H1 (cell line): Measurements from ENCODE around the gene MYCBP2. TPM values are rescaled to one million over a fixed set of nuclear protein-coding genes. Genes with fewer than 3 reads are reported as not detected.

ENCODE experiments used
- CTCF ChIA-PET: fragments of 300-600 bp; sonication (Branson Sonifier 250); formaldehyde crosslinking; loops from one replicate; lab custom pipeline; 2021; ENCODE audit not compliant: partially characterized antibody; lab: Charles Lee
- POLR2A ChIA-PET: fragments of 300-600 bp; sonication (Branson Sonifier 250); formaldehyde crosslinking; loops from one replicate; lab custom pipeline; 2021; ENCODE audit warnings: inconsistent platforms; ENCODE audit not compliant: partially characterized antibody; lab: Charles Lee
- DNase-seq, 2 experiments: peaks; one replicate each; pipeline versions ENCODE4 v3.0.0 to v3.0.0-alpha.2; 2010 to 2022; ENCODE audit warnings: low spot score in 2 of 2, low read depth in 1 of 2, mixed read lengths in 1 of 2
- FAIRE-seq: peaks from 2 replicates; lab custom pipeline; 2011; peaks lifted over from hg19 to GRCh38; lab: Jason Lieb, UNC
- H2AFZ ChIP-seq: 2 replicates; pipeline ENCODE4 v1.8.1; 2012; ENCODE audit warnings: low read length, inconsistent platforms
- H2AK5ac ChIP-seq: 2 replicates; pipeline ENCODE4 v1.6.1; 2013; ENCODE audit warnings: low read depth, low read length
- H2BK120ac ChIP-seq: replicated peaks from 2 replicates; pipeline ENCODE3; 2013; ENCODE audit warnings: low read depth, low read length, inconsistent platforms
- H2BK12ac ChIP-seq: 2 replicates; pipeline ENCODE4 v1.6.1; 2013; ENCODE audit warnings: low read depth, low read length
- H2BK15ac ChIP-seq: 2 replicates; pipeline ENCODE4 v1.6.1; 2013; ENCODE audit warnings: low read length
- H2BK20ac ChIP-seq: 2 replicates; pipeline ENCODE4 v1.6.1; 2013; ENCODE audit warnings: low read length
- H2BK5ac ChIP-seq: 2 replicates; pipeline ENCODE4 v1.6.1; 2013; ENCODE audit warnings: low read depth, low read length
- H3K14ac ChIP-seq: 2 replicates; pipeline ENCODE4 v1.6.1; 2013; ENCODE audit warnings: inconsistent platforms; ENCODE audit not compliant: insufficient read length
- H3K18ac ChIP-seq: 2 replicates; pipeline ENCODE4 v1.6.1; 2013; ENCODE audit warnings: low read length; ENCODE audit errors: extremely low read depth
- H3K23ac ChIP-seq: 2 replicates; pipeline ENCODE4 v1.6.1; 2013; ENCODE audit warnings: inconsistent platforms; ENCODE audit not compliant: insufficient read length
- H3K23me2 ChIP-seq: 2 replicates; pipeline ENCODE4 v1.6.1; 2013; ENCODE audit warnings: low read depth, low read length
- H3K27ac ChIP-seq: 2 replicates; pipeline ENCODE4 v1.6.1; 2011; ENCODE audit warnings: low read depth, low read length, inconsistent platforms
- H3K27me3 ChIP-seq, 4 experiments: replicated peaks in 1 of 4; 1 replicate in 1 of 4; 2 replicates in 3 of 4; pipeline versions ENCODE4 v1.6.1 to v1.8.1; 2011 to 2013; ENCODE audit warnings: low read length in 3 of 4, mild to moderate bottlenecking in 3 of 4, inconsistent platforms in 2 of 4, mixed read lengths in 2 of 4, moderate library complexity in 1 of 4; ENCODE audit not compliant: control insufficient read depth in 3 of 4, insufficient read depth in 3 of 4; ENCODE audit errors: extremely low read depth in 1 of 4
- H3K36me3 ChIP-seq, 4 experiments: 2 replicates each; pipeline versions ENCODE4 v1.6.1 to v1.8.1; 2011 to 2013; ENCODE audit warnings: mild to moderate bottlenecking in 4 of 4, low read length in 3 of 4, moderate library complexity in 2 of 4, control low read depth in 1 of 4, inconsistent platforms in 1 of 4; ENCODE audit not compliant: insufficient read depth in 4 of 4, control insufficient read depth in 2 of 4
- H3K4ac ChIP-seq: replicated peaks from 2 replicates; pipeline ENCODE3; 2013; ENCODE audit warnings: low read length, low read depth, mixed read lengths, inconsistent platforms; ENCODE audit not compliant: insufficient read length
- H3K4me1 ChIP-seq, 4 experiments: replicated peaks in 1 of 4; 1 replicate in 1 of 4; 2 replicates in 3 of 4; pipeline versions ENCODE4 v1.6.1 to v1.8.1; 2011 to 2013; ENCODE audit warnings: low read length in 3 of 4, inconsistent platforms in 2 of 4, mixed read lengths in 1 of 4; ENCODE audit not compliant: insufficient read depth in 4 of 4, control insufficient read depth in 3 of 4
- H3K4me2 ChIP-seq, 2 experiments: 2 replicates each; pipeline versions ENCODE4 v1.6.1 to v1.8.1; 2011 to 2013; ENCODE audit warnings: low read depth in 2 of 2, low read length in 2 of 2, control low read depth in 1 of 2, inconsistent platforms in 1 of 2, mild to moderate bottlenecking in 1 of 2; ENCODE audit not compliant: insufficient read depth in 1 of 2
- H3K4me3 ChIP-seq, 4 experiments: fragments of 200-600, 300-600 bp in 1 of 4; sonication (generic), shearing (Covaris generic), sonication (Bioruptor Twin) in 1 of 4; 2 replicates each; pipeline versions ENCODE4 v1.5.1 to v1.8.1; 2011 to 2016; ENCODE audit warnings: low read length in 4 of 4, low read depth in 3 of 4, control low read depth in 2 of 4, inconsistent platforms in 2 of 4, mild to moderate bottlenecking in 2 of 4, mixed read lengths in 1 of 4, moderate library complexity in 1 of 4; ENCODE audit not compliant: insufficient read depth in 2 of 4; ENCODE audit errors: extremely low read depth in 1 of 4
- H3K56ac ChIP-seq: replicated peaks from 2 replicates; pipeline ENCODE3; 2013; ENCODE audit warnings: low read depth, mild to moderate bottlenecking, mixed read lengths, low read length, inconsistent platforms; ENCODE audit not compliant: insufficient read length
- H3K79me1 ChIP-seq: 2 replicates; pipeline ENCODE4 v1.6.1; 2013; ENCODE audit warnings: low read depth, low read length, control low read depth
- H3K79me2 ChIP-seq, 2 experiments: 2 replicates each; pipeline versions ENCODE4 v1.6.1 to v1.8.1; 2012 to 2013; ENCODE audit warnings: low read length in 2 of 2, mild to moderate bottlenecking in 2 of 2, inconsistent platforms in 1 of 2; ENCODE audit not compliant: insufficient read depth in 2 of 2, control insufficient read depth in 1 of 2
- H3K9ac ChIP-seq, 4 experiments: replicated peaks in 1 of 4; 1 replicate in 1 of 4; 2 replicates in 3 of 4; pipeline versions ENCODE4 v1.6.1 to v1.8.1; 2011 to 2013; ENCODE audit warnings: low read depth in 3 of 4, low read length in 3 of 4, control low read depth in 2 of 4, mild to moderate bottlenecking in 2 of 4, moderate library complexity in 2 of 4, inconsistent platforms in 1 of 4; ENCODE audit errors: extremely low read depth in 1 of 4
- H3K9me3 ChIP-seq, 2 experiments: 2 replicates each; pipeline versions ENCODE4 v1.6.1 to v1.8.1; 2012 to 2013; ENCODE audit warnings: mild to moderate bottlenecking in 2 of 2, moderate library complexity in 2 of 2, control low read depth in 1 of 2, inconsistent platforms in 1 of 2, low read depth in 1 of 2, low read length in 1 of 2, mixed read lengths in 1 of 2; ENCODE audit not compliant: insufficient read depth in 2 of 2
- H4K20me1 ChIP-seq, 2 experiments: replicated peaks in 1 of 2; 2 replicates each; pipeline versions ENCODE3 to v1.8.1; 2011 to 2013; ENCODE audit warnings: inconsistent platforms in 2 of 2, low read length in 2 of 2, mild to moderate bottlenecking in 1 of 2; ENCODE audit not compliant: insufficient read depth in 2 of 2, control insufficient read depth in 1 of 2
- H4K5ac ChIP-seq: 2 replicates; pipeline ENCODE4 v1.6.1; 2013; ENCODE audit warnings: low read length, low read depth, mixed read lengths, inconsistent platforms; ENCODE audit not compliant: insufficient read length
- H4K8ac ChIP-seq: 2 replicates; pipeline ENCODE4 v1.8.0; 2013; ENCODE audit warnings: mild to moderate bottlenecking, moderate library complexity, low read length, inconsistent platforms; ENCODE audit not compliant: insufficient read depth; ENCODE audit errors: extremely low read depth
- H4K91ac ChIP-seq: replicated peaks from 2 replicates; pipeline ENCODE3; 2013; ENCODE audit warnings: low read length, mixed read lengths, inconsistent platforms; ENCODE audit not compliant: insufficient read length
- KDM1A ChIP-seq: fragments of 200-600, 300-600 bp; sonication (generic); IDR thresholded peaks from 2 replicates; pipeline ENCODE4 v1.7.1; 2016; ENCODE audit warnings: mild to moderate bottlenecking, low read length, borderline replicate concordance
- PHF8 ChIP-seq: fragments of 200-600 bp; sonication (generic); conservative IDR thresholded peaks from 2 replicates; pipeline ENCODE4 v1.7.1; 2012; ENCODE audit warnings: low read depth, mild to moderate bottlenecking, inconsistent platforms, low read length, moderate library complexity
- SP4 ChIP-seq: IDR thresholded peaks from 2 replicates; pipeline ENCODE4 v1.6.1; 2012; ENCODE audit warnings: low read length, inconsistent platforms
- TAF1 ChIP-seq: IDR thresholded peaks from 2 replicates; pipeline ENCODE4 v1.6.1; 2011; ENCODE audit warnings: mild to moderate bottlenecking, low read depth, low read length
- TEAD4 ChIP-seq: IDR thresholded peaks from 2 replicates; pipeline ENCODE4 v1.6.1; 2012; ENCODE audit warnings: low read depth, low read length, inconsistent platforms, mixed read lengths
- YY1 ChIP-seq: IDR thresholded peaks from 2 replicates; pipeline ENCODE4 v1.6.1; 2011; ENCODE audit warnings: low read depth, mild to moderate bottlenecking, low read length
- WGBS, 2 experiments: shearing (Covaris generic) in 1 of 2; methylation state at CpG; one replicate each; pipeline versions ENCODE4 v1.1.6 to v1.1.7; 2013 to 2015; ENCODE audit warnings: low lambda C conversion rate in 2 of 2, mixed read lengths in 2 of 2, inconsistent platforms in 1 of 2, low coverage in 1 of 2, missing lambda C conversion rate in 1 of 2; ENCODE audit not compliant: insufficient replicate concordance in 2 of 2, insufficient coverage in 1 of 2, insufficient read length in 1 of 2; ENCODE audit errors: extremely low coverage in 1 of 2, missing lambda C conversion rate in 1 of 2; 5-methylcytosine and 5-hydroxymethylcytosine counted together
- polyA plus RNA-seq, 7 experiments: library from polyadenylated mRNA; depleted of rRNA in 3 of 7; stranded (reverse) in 5 of 7; unstranded in 2 of 7; fragments of >200 nt in 5 of 7; fragments of 200-250 nt in 2 of 7; gene quantifications; 1 replicate in 5 of 7; 2 replicates in 1 of 7; 4 replicates in 1 of 7; pipeline versions ENCODE4 v1.2.1 to v1.2.3, GENCODE V29; 2011 to 2013; ENCODE audit warnings: missing spikeins in 2 of 7, mixed read lengths in 2 of 7
- total RNA-seq: library from RNA; stranded (reverse); fragmentation: NEBNext Ultra II Directional; extraction: Animal tissue kit (Norgen Biotek cat#: 25700); gene quantifications from 2 replicates; pipeline ENCODE4 v1.2.1, GENCODE V29; 2021

The MYCBP2 gene
- total and polyA plus RNA-seq, 2 of the 8 experiments (the other 6 are each of a cell fraction or from before 2014, with no cell fraction given): 19.0 to 52.1 TPM

DNA sequence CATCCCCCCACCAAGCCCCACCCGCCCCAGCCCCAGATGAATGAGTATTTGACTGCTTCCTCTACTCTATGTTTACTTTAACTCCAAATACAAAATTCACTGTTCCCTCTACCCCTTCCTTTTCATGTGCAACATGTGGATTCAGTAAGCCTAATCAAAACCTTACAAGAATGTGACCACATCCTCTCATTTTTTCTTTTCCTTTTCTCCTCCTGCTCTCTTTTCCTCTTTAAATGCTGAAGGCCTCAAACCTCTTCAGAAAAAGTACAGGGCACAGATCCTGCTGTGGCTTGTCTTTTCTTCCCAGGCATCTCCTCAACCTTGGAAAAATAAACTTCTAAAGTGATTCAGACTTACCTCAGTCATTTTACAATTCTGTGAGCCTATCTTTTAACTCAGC is 119.0 kb downstream of the MYCBP2 start:
- TF ChIP-seq YY1: no peak
- no peak for TF ChIP-seq TEAD4
- no peak for TF ChIP-seq KDM1A
- TF ChIP-seq PHF8: no peak
- no peak for TF ChIP-seq SP4
- no peak for TF ChIP-seq TAF1
- H2BK5ac ChIP-seq: no peak overlapping the region
- no peak overlapping the region for H4K8ac ChIP-seq
- no peak overlapping the region for H3K14ac ChIP-seq
- H3K9me3 ChIP-seq: no peaks in the 10 kb centered on the region
- no peak overlapping the region for H3K23ac ChIP-seq
- H2BK120ac ChIP-seq: no peak overlapping the region
- no peak overlapping the region for H3K27ac ChIP-seq
- peaks cover 0 to 2% (median 0%) of the 10 kb centered on the region in 4 experiments; a peak in 1 of 7 replicates for H3K4me1 ChIP-seq
- H3K9ac ChIP-seq: no peak overlapping the region
- DNase-seq (no peak), FAIRE-seq (no peak)
- no peak overlapping the region for H2BK20ac ChIP-seq
- no peak overlapping the region for H3K18ac ChIP-seq
- H3K36me3 ChIP-seq: peaks cover 0 to 15% (median 6%) of the 10 kb centered on the region in 4 experiments; a peak in 5 of 8 replicates
- no peaks in the 10 kb centered on the region for H3K79me2 ChIP-seq
- H2AFZ ChIP-seq: no peak overlapping the region
- CTCF ChIA-PET: no interaction called here
- no peak overlapping the region for H2AK5ac ChIP-seq
- H2BK12ac ChIP-seq: no peak overlapping the region
- H3K23me2 ChIP-seq: no peaks in the 10 kb centered on the region
- no peak overlapping the region for H4K5ac ChIP-seq
- H3K56ac ChIP-seq: no peak overlapping the region
- H4K20me1 ChIP-seq: no peaks in the 10 kb centered on the region
- no peak overlapping the region for H3K4ac ChIP-seq
- H3K4me3 ChIP-seq: no peak overlapping the region
- no peak overlapping the region for H4K91ac ChIP-seq
- H3K79me1 ChIP-seq: no peaks in the 10 kb centered on the region
- no peaks in the 10 kb centered on the region for H3K27me3 ChIP-seq
- POLR2A ChIA-PET: no interaction called here
- no peak overlapping the region for H2BK15ac ChIP-seq
- WGBS, 2 experiments: 88% methylated on average over 1 of the region's 1 CpG; no CpG with 5 or more reads in 1 of the 2 experiments
- H3K4me2 ChIP-seq: no peak overlapping the region
